Stimulated activated CD8-positive, alpha-beta memory T cell treated with anti-CD3 and anti-CD28 coated beads, Interleukin-7, amount 100 ng/mL, for 4 hours (primary cell): ENCODE data around the gene GPR3.

Experiments
- DNase-seq, 2 donors: peaks; one replicate each; pipeline ENCODE4 v3.0.0-alpha.2; 2020; ENCODE audit warnings: low read depth in 2 of 2

Gene GPR3

GRCh38 chr1:27358928-27359313 lies 33.5 kb upstream of the GPR3 start:
- DNase-seq = no peak

- no peak for DNase-seq
Observed at GRCh38 chr1:27359822-27360158, 32.6 kb upstream of the GPR3 start.

GRCh38 chr1:27360159-27361043 lies 32.0 kb upstream of the GPR3 start:
- peak in 1 of 2 donors; percentile 33 for DNase-seq

GRCh38 chr1:27361044-27361402 lies 31.4 kb upstream of the GPR3 start:
- no peak for DNase-seq

GRCh38 chr1:27361553-27361952 lies 30.9 kb upstream of the GPR3 start:
- DNase-seq = no peak

- DNase-seq = no peak
Observed at GRCh38 chr1:27363766-27364695, 28.4 kb upstream of the GPR3 start.

- DNase-seq = no peak
Observed at GRCh38 chr1:27364696-27365371, 27.6 kb upstream of the GPR3 start.

- peak; percentile 65 to 66 for DNase-seq
Observed at GRCh38 chr1:27365372-27366112, 26.9 kb upstream of the GPR3 start.

GRCh38 chr1:27366113-27366410 lies 26.4 kb upstream of the GPR3 start:
- peak in 1 of 2 donors; percentile 58 for DNase-seq

- no peak for DNase-seq
Observed at GRCh38 chr1:27366411-27367159, 25.8 kb upstream of the GPR3 start, which contains the start of gene MAP3K6. TSS of gene MAP3K6 (minus strand) at chr1:27366961. CDS start at chr1:27366597, 364 bp downstream.

GRCh38 chr1:27367160-27367650 lies 25.2 kb upstream of the GPR3 start:
- DNase-seq = no peak

- DNase-seq = no peak
Observed at GRCh38 chr1:27368869-27369582, 23.4 kb upstream of the GPR3 start.

- DNase-seq = no peak
Observed at GRCh38 chr1:27372022-27372807, 20.2 kb upstream of the GPR3 start.

GRCh38 chr1:27372808-27373690 lies 19.4 kb upstream of the GPR3 start:
- no peak for DNase-seq

GRCh38 chr1:27374362-27375086 lies 17.9 kb upstream of the GPR3 start, which contains the start of gene FCN3:
TSS of gene FCN3 (minus strand) at chr1:27374824. CDS start at chr1:27374818, 6 bp downstream.
- DNase-seq = no peak

GRCh38 chr1:27377760-27378495 lies 14.5 kb upstream of the GPR3 start:
- no peak for DNase-seq
